Mesendoderm (in vitro differentiated cells): ENCODE data around the gene NOX4.
A peak's percentile ranks its signal among the peaks of the same experiment; 100 is the strongest.

Experiments
- DNase-seq: peaks from one replicate; pipeline ENCODE4 v3.0.0; 2013
- H2AK5ac ChIP-seq: 2 replicates; pipeline ENCODE4 v1.6.1; 2013; ENCODE audit warnings: low read length, inconsistent platforms
- H2BK120ac ChIP-seq: 2 replicates; pipeline ENCODE4 v1.6.1; 2013; ENCODE audit warnings: low read depth, mild to moderate bottlenecking, low read length, moderate library complexity, mixed read lengths
- H2BK15ac ChIP-seq: replicated peaks from 2 replicates; pipeline ENCODE4 v1.6.1; 2013; ENCODE audit warnings: low read depth, mild to moderate bottlenecking, moderate library complexity
- H2BK5ac ChIP-seq: 2 replicates; pipeline ENCODE4 v1.6.1; 2013; ENCODE audit warnings: low read length, inconsistent platforms
- H3K18ac ChIP-seq: 2 replicates; pipeline ENCODE4 v1.6.1; 2013; ENCODE audit warnings: mild to moderate bottlenecking, low read length, mixed read lengths
- H3K23ac ChIP-seq: one replicate; pipeline ENCODE4 v1.6.1; 2013; ENCODE audit warnings: low read length
- H3K27ac ChIP-seq: 2 replicates; pipeline ENCODE4 v1.5.1; 2013; ENCODE audit warnings: low read depth, mild to moderate bottlenecking, inconsistent platforms, low read length, moderate library complexity
- H3K27me3 ChIP-seq: 2 replicates; pipeline ENCODE4 v1.6.1; 2013; ENCODE audit warnings: low read length, control low read depth, mild to moderate bottlenecking, inconsistent platforms; ENCODE audit not compliant: insufficient read depth, poor library complexity
- H3K36me3 ChIP-seq: 2 replicates; pipeline ENCODE4 v1.6.1; 2013; ENCODE audit warnings: low read length, inconsistent platforms; ENCODE audit not compliant: control insufficient read depth, insufficient read depth
- H3K4ac ChIP-seq: one replicate; pipeline ENCODE4 v1.6.1; 2013; ENCODE audit warnings: low read depth, mild to moderate bottlenecking, low read length, moderate library complexity
- H3K4me1 ChIP-seq: 2 replicates; pipeline ENCODE4 v1.6.1; 2013; ENCODE audit warnings: low read depth, low read length, inconsistent platforms; ENCODE audit not compliant: control insufficient read depth
- H3K4me2 ChIP-seq: 2 replicates; pipeline ENCODE4 v1.6.1; 2013; ENCODE audit warnings: low read length
- H3K4me3 ChIP-seq: 2 replicates; pipeline ENCODE4 v1.5.1; 2013; ENCODE audit warnings: mild to moderate bottlenecking, low read length
- H3K56ac ChIP-seq: one replicate; pipeline ENCODE4 v1.6.1; 2013; ENCODE audit warnings: low read length
- H3K79me1 ChIP-seq: 2 replicates; pipeline ENCODE4 v1.6.1; 2013; ENCODE audit warnings: low read length, inconsistent platforms
- H3K79me2 ChIP-seq: 2 replicates; pipeline ENCODE4 v1.6.1; 2013; ENCODE audit warnings: mild to moderate bottlenecking, low read length; ENCODE audit not compliant: control insufficient read depth, insufficient read depth
- H3K9ac ChIP-seq: 2 replicates; pipeline ENCODE4 v1.6.1; 2013; ENCODE audit warnings: low read length, inconsistent platforms
- H4K5ac ChIP-seq: one replicate; pipeline ENCODE4 v1.6.1; 2013; ENCODE audit warnings: low read length
- H4K8ac ChIP-seq: one replicate; pipeline ENCODE4 v1.6.1; 2013; ENCODE audit warnings: low read depth, mild to moderate bottlenecking, control low read depth, low read length, moderate library complexity
- WGBS: extraction: QIAGEN DNeasy Blood & Tissue Kit; methylation state at CpG from one replicate; pipeline ENCODE4 v1.1.7; 2013; ENCODE audit warnings: low lambda C conversion rate, missing lambda C conversion rate; ENCODE audit not compliant: insufficient coverage; ENCODE audit errors: extremely low coverage; 5-methylcytosine and 5-hydroxymethylcytosine counted together

The NOX4 gene

DNA sequence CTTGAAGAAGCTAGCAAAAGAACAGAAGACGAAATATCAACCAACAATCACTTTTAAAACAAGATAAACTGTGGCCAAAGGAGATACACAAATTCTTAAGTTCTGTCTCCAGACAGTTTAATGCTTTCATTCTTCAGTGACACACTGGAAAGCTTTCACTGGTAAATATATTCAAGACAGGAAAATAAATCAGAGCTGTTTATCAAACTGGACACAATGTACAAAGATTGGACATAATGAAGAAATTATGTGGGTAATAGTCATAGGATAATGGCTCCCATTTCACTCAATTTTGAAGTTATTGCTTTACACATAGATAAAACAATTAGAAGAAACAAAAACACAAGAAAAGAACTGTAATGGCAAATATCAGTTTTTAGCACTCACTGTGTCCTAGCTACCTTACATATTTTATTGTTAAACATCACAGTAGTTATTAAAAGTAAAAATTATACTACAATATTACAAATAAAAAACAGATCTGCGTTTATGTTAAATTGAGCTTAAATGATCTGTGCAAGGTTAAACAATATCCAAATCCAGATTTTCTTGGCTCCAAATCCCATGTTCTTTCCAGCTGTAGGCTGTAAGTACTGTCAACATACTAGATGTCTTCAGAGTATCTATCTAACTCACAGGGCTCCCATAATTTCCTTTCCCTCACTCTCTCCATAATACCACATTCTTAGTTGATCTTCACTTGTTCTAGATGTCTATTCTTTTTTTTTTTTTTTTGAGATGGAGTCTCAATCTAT lies 38.6 kb upstream of the NOX4 start:
- Histone ChIP-seq H3K27me3 (no peaks in the 10 kb centered on the region), H3K36me3 (no peaks in the 10 kb centered on the region), H3K18ac (no peak overlapping the region), H3K9ac (no peak overlapping the region), H3K4ac (no peak overlapping the region), H2BK5ac (no peak overlapping the region), H4K5ac (no peak overlapping the region), H2BK120ac (no peak overlapping the region), H4K8ac (no peak overlapping the region), H3K4me3 (no peak overlapping the region), H3K23ac (no peak overlapping the region), H3K79me1 (no peaks in the 10 kb centered on the region), H2AK5ac (no peak overlapping the region), H3K79me2 (no peaks in the 10 kb centered on the region), H2BK15ac (no peak overlapping the region), H3K4me2 (no peak overlapping the region), H3K56ac (no peak overlapping the region), H3K4me1 (no peaks in the 10 kb centered on the region), H3K27ac (no peak overlapping the region)
- no CpG with 5 or more reads among the region's 2 CpGs for WGBS
- no peak for DNase-seq

DNA sequence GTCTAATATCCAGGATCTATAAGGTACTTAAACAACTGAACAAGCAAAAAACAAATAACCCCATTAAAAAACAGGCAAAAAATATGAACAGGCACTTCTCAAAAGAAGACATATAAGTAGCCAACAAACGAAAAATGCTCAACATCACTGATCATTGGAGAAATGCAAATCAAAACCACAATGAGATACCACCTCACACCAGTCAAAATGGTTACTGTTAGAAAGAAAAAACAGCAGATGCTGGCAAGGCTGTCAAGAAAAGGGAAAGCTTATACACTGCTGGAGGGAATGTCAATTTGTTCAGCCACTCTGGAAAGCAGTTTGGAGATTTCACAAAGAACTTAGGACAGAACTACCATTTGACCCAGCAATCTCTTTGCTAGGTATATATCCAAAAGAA lies 30.6 kb upstream of the NOX4 start:
- Histone ChIP-seq H3K27me3 (no peaks in the 10 kb centered on the region), H3K4me1 (no peaks in the 10 kb centered on the region), H3K23ac (no peak overlapping the region), H4K8ac (no peak overlapping the region), H2AK5ac (no peak overlapping the region), H3K79me1 (no peaks in the 10 kb centered on the region), H3K79me2 (no peaks in the 10 kb centered on the region), H3K56ac (no peak overlapping the region), H4K5ac (no peak overlapping the region), H2BK15ac (no peak overlapping the region), H3K27ac (no peak overlapping the region), H2BK5ac (no peak overlapping the region), H3K9ac (no peak overlapping the region), H3K18ac (no peak overlapping the region), H3K4ac (no peak overlapping the region), H3K36me3 (no peaks in the 10 kb centered on the region), H2BK120ac (no peak overlapping the region), H3K4me2 (no peak overlapping the region), H3K4me3 (no peak overlapping the region)
- no peak for DNase-seq
- WGBS = no CpG with 5 or more reads among the region's 1 CpG

DNA sequence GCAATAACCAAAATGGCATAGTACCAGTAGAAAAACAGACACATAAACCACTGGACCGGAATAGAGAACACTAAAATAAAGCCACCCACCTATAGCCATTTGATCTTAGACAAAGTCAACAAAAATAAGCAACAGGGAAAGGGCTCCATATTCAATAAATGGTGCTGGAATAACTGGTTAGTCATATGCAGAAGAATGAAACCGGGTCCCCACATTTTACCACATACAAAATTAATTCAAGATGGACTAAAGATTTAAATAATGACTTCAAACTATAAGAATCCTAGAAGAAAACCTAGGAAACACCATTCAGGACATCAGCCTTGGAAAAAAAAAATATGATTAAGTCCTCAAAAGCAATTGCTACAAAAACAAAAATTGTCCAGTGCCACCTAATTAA lies 30.1 kb upstream of the NOX4 start:
- H2BK5ac ChIP-seq = no peak overlapping the region
- DNase-seq = no peak
- H2BK15ac ChIP-seq = no peak overlapping the region
- no CpG with 5 or more reads among the region's 2 CpGs for WGBS
- no peak overlapping the region for H4K5ac ChIP-seq
- no peaks in the 10 kb centered on the region for H3K79me1 ChIP-seq
- no peak overlapping the region for H3K27ac ChIP-seq
- no peak overlapping the region for H3K4me3 ChIP-seq
- H3K9ac ChIP-seq = no peak overlapping the region
- H3K4me2 ChIP-seq = no peak overlapping the region
- H3K18ac ChIP-seq = no peak overlapping the region
- H3K36me3 ChIP-seq = no peaks in the 10 kb centered on the region
- no peak overlapping the region for H3K4ac ChIP-seq
- no peak overlapping the region for H4K8ac ChIP-seq
- no peak overlapping the region for H3K56ac ChIP-seq
- H3K23ac ChIP-seq = no peak overlapping the region
- no peak overlapping the region for H2AK5ac ChIP-seq
- no peaks in the 10 kb centered on the region for H3K79me2 ChIP-seq
- no peaks in the 10 kb centered on the region for H3K4me1 ChIP-seq
- no peaks in the 10 kb centered on the region for H3K27me3 ChIP-seq
- H2BK120ac ChIP-seq = no peak overlapping the region

DNA sequence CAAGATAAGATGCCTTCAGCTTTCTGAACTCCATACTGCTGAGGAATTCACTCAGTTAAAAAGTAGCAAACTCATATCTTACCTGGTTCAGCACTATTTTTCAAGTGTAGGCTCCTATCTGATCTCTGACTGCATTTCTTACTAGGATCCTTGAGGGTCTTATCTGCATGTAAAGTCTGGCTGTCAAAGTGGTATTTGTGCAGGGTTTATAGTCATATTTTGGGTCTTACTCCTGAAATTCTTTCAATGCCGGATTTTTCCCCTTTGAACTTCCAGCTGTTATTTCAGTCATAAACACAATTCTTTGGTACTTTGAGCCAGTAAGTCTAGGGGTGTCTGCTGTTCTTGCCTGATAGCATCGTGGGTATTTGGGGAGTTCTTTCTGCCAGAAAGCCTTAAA lies 25.3 kb upstream of the NOX4 start:
- H2BK120ac ChIP-seq = no peak overlapping the region
- H4K8ac ChIP-seq = no peak overlapping the region
- no peak overlapping the region for H3K4me3 ChIP-seq
- no peak overlapping the region for H2BK5ac ChIP-seq
- no peaks in the 10 kb centered on the region for H3K4me1 ChIP-seq
- H2AK5ac ChIP-seq = no peak overlapping the region
- no peak overlapping the region for H4K5ac ChIP-seq
- no peak overlapping the region for H3K9ac ChIP-seq
- peak overlapping the region; percentile 53 for H3K18ac ChIP-seq
- DNase-seq = peak; percentile 12
- H3K56ac ChIP-seq = no peak overlapping the region
- no peaks in the 10 kb centered on the region for H3K79me1 ChIP-seq
- H3K27ac ChIP-seq = no peak overlapping the region
- H3K4ac ChIP-seq = peak overlapping the region; percentile 68
- no peak overlapping the region for H3K23ac ChIP-seq
- H3K4me2 ChIP-seq = no peak overlapping the region
- no peaks in the 10 kb centered on the region for H3K79me2 ChIP-seq
- H3K36me3 ChIP-seq = no peaks in the 10 kb centered on the region
- WGBS = no CpG with 5 or more reads among the region's 2 CpGs
- H3K27me3 ChIP-seq = no peaks in the 10 kb centered on the region
- H2BK15ac ChIP-seq = no peak overlapping the region

GRCh38 chr11:89508544-89508943 lies 17.4 kb upstream of the NOX4 start:
- no peaks in the 10 kb centered on the region for H3K36me3 ChIP-seq
- no peaks in the 10 kb centered on the region for H3K79me2 ChIP-seq
- no peaks in the 10 kb centered on the region for H3K79me1 ChIP-seq
- no peak overlapping the region for H3K56ac ChIP-seq
- H3K27me3 ChIP-seq = no peaks in the 10 kb centered on the region
- H2BK120ac ChIP-seq = no peak overlapping the region
- no peak overlapping the region for H2AK5ac ChIP-seq
- no peak for DNase-seq
- no peak overlapping the region for H3K4ac ChIP-seq
- H3K4me2 ChIP-seq = no peak overlapping the region
- no CpG with 5 or more reads among the region's 5 CpGs for WGBS
- no peak overlapping the region for H3K4me3 ChIP-seq
- no peak overlapping the region for H3K9ac ChIP-seq
- H2BK15ac ChIP-seq = no peak overlapping the region
- H3K4me1 ChIP-seq = no peaks in the 10 kb centered on the region
- no peak overlapping the region for H3K27ac ChIP-seq
- no peak overlapping the region for H2BK5ac ChIP-seq
- no peak overlapping the region for H3K23ac ChIP-seq
- no peak overlapping the region for H4K8ac ChIP-seq
- no peak overlapping the region for H4K5ac ChIP-seq
- no peak overlapping the region for H3K18ac ChIP-seq

DNA sequence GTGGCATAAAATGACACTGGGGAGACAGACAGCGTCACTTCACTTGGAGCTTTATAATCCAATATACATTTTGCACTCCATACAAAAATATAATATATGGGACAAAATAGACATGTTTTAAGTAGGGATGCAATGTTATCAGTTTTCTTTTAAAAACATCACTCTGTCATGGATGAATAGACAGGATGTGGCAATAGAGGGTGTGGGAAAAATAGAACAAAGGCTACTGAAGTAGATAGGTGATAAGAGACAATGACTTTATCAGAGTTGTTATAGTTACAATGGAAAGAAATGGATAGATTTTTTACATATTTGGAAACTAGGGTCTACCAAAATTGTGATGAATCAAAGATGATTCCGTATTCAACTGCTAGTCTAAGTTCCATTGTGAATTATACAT lies 13.1 kb upstream of the NOX4 start:
- no peak overlapping the region for H2BK15ac ChIP-seq
- no peak overlapping the region for H2AK5ac ChIP-seq
- no peak overlapping the region for H3K56ac ChIP-seq
- DNase-seq = no peak
- no peaks in the 10 kb centered on the region for H3K4me1 ChIP-seq
- no CpG with 5 or more reads among the region's 2 CpGs for WGBS
- H3K18ac ChIP-seq = no peak overlapping the region
- H3K4ac ChIP-seq = no peak overlapping the region
- no peaks in the 10 kb centered on the region for H3K79me1 ChIP-seq
- H4K8ac ChIP-seq = no peak overlapping the region
- no peak overlapping the region for H3K23ac ChIP-seq
- H3K4me3 ChIP-seq = no peak overlapping the region
- H3K36me3 ChIP-seq = no peaks in the 10 kb centered on the region
- H3K9ac ChIP-seq = no peak overlapping the region
- no peak overlapping the region for H2BK120ac ChIP-seq
- H3K27me3 ChIP-seq = no peaks in the 10 kb centered on the region
- no peaks in the 10 kb centered on the region for H3K79me2 ChIP-seq
- H2BK5ac ChIP-seq = no peak overlapping the region
- no peak overlapping the region for H3K4me2 ChIP-seq
- H4K5ac ChIP-seq = no peak overlapping the region
- H3K27ac ChIP-seq = no peak overlapping the region
